Daoy (cell line): Measurements from ENCODE around the gene MTFR1L. TPM values are rescaled to one million over a fixed set of nuclear protein-coding genes. Genes with fewer than 3 reads are reported as not detected.
A peak's percentile ranks its signal among the peaks of the same experiment; 100 is the strongest.
"Not testable (repeated sequence)": the region's sequence is repeated elsewhere in the genome, so short reads cannot be mapped to it uniquely, and the experiment has no call there.

ENCODE experiments used
- DNase-seq: peaks from one replicate; pipeline ENCODE4 v3.0.0-alpha.2; 2015; ENCODE audit warnings: low read depth
- total RNA-seq: library from RNA; depleted of rRNA; stranded (reverse); fragments of >200 nt; shearing (Covaris generic); gene quantifications from 2 replicates; pipeline ENCODE4 v1.2.3, GENCODE V29; 2014

The MTFR1L gene
- total RNA-seq, 1 experiment from 2014 or later: 30.7 TPM

DNA sequence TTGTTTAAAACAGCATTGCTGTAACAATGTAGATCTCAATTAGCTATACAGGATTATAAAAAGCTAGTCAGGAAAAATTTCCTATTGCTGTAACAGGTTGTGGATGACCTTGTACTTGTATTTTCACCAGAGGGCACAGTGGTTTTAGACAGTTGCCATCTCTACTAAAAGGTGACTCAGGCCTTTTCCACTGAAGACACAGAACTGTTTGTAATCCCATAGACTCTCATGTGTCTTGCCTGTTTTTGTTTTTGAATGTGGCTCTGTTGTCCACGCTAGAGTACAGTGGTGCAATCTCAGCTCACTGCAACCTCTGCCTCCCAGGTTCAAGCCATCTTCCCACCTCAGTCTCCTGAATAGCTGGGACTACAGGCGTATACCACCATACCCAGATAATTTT is 5.9 kb downstream of the MTFR1L start:
- DNase-seq: no peak

GRCh38 chr1:25826571-25826970 is 6.8 kb downstream of the MTFR1L start:
- no peak for DNase-seq

DNA sequence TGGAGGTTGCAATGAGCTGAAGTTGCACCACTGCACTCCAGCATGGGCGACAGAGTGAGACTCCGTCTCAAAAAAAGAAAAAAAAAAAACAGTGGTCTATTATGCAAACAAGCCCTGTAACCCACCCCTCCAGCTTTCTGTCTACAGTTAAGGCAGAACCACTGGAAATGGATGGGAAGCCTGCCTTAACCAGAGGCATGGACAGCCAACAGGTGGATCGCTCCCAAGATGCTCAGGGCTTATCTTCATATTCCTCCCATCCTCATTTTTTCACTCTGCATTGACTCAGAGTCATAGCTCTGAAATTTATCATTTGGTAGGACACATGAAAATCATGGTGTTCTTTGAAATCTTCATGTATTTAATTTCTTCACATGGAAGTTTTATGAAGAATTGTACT is 8.7 kb downstream of the MTFR1L start:
- no peak for DNase-seq

- DNase-seq: no peak
Observed at GRCh38 chr1:25829046-25829445, 9.3 kb downstream of the MTFR1L start.

- DNase-seq: no peak
Observed at GRCh38 chr1:25831569-25832196, 11.9 kb downstream of the MTFR1L start.

- DNase-seq: no peak
Observed at GRCh38 chr1:25832336-25833037, 12.7 kb downstream of the MTFR1L start.

- DNase-seq: no peak
Observed at GRCh38 chr1:25833158-25833557, 13.4 kb downstream of the MTFR1L start.

DNA sequence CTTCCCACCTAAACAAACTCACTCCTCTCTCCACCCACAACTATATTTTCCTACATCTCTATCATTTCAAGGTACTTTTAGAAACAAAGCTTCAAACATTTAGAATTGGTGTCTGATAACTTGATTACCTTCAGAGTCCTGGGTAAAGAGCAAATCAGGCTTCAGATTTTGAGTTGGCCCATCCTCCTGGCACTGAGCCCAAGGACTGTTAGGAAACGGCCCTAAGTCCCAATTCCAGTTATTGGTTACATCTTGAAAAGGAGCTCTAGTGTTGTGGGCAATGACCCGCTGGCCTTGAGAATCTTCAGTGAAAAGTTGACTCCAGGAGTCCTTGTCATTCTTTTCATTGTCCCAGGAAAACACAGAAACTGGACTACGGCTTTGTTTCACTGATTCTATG is 15.1 kb downstream of the MTFR1L start:
- no peak for DNase-seq

- DNase-seq: no peak
Observed at GRCh38 chr1:25836695-25837094, 16.9 kb downstream of the MTFR1L start.

DNA sequence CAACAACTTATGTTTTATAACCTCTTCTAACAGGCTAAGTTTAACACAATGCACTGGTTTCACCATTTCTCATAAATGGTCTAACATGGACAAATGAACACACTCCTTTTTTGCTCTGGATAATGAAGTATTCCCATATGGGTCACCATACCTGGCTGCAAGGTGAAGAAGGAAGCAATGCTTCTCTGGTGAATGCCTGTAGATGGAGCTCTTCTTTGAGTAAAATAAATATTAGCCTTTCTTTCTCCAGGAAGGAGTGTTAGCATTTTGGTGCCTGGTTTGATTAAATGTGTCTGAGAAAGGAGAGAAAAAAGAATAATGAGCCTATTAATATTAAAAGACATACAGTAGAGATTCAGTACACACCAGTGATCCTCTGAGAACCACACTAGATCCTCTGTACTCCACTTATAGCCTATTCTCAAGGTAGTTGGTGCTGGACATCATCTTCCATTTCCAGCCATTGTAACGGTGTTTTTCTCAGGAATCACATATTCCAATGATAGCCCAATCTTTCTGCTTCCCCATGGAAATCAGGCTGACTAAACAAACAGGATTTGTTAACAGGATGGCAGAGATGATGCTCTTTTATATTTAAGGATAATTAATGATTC is 17.6 kb downstream of the MTFR1L start:
- DNase-seq: no peak

GRCh38 chr1:25839808-25840207 is 20.1 kb downstream of the MTFR1L start:
- DNase-seq: not testable (repeated sequence)

- DNase-seq: no peak
Observed at GRCh38 chr1:25843483-25843882, 23.7 kb downstream of the MTFR1L start.

GRCh38 chr1:25844536-25845337 is 25.0 kb downstream of the MTFR1L start:
- no peak for DNase-seq

GRCh38 chr1:25845664-25846063 is 25.9 kb downstream of the MTFR1L start:
- no peak for DNase-seq

DNA sequence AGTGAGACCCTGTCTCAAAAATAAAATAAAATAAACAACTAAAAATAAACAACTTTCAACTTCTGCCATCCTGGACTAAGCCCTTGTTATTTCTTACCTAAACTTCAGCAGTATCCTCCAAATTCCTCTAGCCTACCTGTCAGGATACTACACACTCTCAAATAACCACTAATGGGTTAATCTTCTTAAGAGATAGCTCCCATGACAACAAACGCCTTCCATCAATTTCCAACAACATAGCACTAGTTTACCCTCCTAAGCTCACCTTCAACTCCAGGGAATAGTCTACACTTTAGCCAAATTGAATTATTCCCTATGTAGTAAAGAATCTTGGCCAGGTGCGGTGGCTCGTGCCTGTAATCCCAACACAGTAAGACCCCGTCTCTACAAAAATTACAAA is 28.2 kb downstream of the MTFR1L start:
- no peak for DNase-seq

DNA sequence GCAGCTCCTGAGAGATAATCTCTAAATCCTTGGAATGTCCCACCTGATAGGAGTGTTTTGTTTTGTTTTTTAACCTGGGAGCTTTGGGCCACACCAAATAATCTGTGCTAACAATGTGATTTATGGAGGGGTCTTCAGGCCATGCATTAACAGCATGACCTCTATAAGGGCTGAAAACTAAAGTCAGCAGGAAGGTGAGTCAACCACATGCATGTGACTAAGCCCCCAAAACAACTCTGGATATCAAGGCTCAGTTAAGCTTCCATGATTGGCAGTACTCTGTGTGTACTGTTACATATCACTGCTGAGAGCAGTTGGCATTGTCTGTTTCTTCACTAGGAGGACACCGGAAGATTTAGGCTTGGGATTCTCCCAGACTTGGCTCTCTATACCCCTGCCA is 28.8 kb downstream of the MTFR1L start:
- peak; percentile 32 for DNase-seq

DNA sequence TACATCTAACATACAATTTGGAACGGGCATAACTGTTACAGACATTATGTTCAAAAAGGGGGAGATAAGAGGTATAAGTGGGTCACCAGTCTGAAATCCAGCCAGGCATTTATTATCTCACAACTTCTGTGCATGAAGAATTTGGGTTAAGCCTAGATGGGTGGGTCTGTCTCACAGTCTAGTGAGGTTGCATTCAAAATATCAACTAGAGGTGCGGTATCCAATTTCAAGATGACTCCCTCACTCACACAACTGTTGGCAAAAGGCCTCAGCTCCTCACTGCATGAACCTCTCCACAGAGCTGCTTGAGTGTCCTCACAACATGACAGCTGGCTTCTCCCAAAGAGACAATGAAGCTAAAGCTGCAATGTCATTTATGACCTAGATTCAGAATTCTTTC is 34.8 kb downstream of the MTFR1L start:
- no peak for DNase-seq

DNA sequence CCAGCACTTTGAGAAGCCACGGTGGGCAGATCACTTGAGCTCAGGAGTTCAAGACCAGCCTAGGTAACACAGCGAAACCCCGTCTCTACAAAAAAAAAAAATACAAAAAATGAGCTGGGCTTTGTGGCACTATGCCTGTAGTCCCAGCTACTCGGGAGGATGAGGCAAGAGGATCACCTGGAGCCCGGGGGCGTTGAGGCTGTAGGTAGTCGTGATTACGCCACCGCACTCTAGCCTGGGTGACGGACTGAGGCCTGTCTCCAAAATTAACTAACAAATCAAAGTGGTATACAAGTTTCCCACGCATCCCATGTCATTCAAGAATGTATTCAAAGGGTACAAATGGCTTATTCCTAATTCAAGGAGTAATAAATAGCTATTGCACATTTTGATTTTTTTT is 37.1 kb downstream of the MTFR1L start:
- DNase-seq: no peak

- DNase-seq: no peak
Observed at GRCh38 chr1:25858494-25858893, 38.7 kb downstream of the MTFR1L start.

GRCh38 chr1:25858906-25859789 is 39.4 kb downstream of the MTFR1L start, which contains the start of gene AUNIP:
Gene AUNIP (minus strand): TSS chr1:25859457. CDS start chr1:25859357, 100 bp downstream.
- DNase-seq: peak; percentile 94
